ENCODE measurements around the gene MYRF. TPM values are rescaled to one million over a fixed set of nuclear protein-coding genes. Genes with fewer than 3 reads are reported as not detected.

MYRF gene
- total RNA-seq, 2 donors from 2014 or later = 7.0 to 13.1 TPM

DNA sequence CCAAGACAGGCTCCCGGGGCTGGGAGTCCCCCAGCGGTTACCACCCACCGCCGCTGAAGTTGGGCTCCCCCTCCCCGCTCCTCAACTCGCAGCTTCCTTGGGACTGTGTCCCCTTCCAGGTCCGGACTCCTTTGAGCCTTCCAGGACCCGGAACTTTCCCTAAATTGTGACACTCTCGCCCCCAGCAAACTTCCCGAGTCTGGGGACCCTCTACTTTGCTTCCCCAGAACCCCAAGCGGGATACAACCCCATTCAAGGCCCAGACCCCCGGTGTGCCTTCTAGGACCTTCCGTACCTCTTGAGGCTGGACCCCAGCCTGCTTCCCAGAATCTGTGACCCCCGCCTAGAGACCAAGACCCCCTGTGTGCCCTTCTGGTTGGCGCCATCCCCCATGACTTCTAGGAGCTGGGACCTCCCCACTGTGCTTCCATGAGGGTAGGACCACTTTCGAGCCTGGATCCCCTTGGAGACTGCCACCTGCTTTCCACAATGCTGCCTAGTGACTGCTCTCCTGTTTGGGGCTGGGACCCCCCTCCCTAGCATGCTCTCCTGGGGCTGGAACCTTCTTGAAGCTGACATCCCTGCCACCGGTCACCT lies 587 bp downstream of the MYRF start:
- no peaks in the 10 kb centered on the region for H3K36me3 ChIP-seq

DNA sequence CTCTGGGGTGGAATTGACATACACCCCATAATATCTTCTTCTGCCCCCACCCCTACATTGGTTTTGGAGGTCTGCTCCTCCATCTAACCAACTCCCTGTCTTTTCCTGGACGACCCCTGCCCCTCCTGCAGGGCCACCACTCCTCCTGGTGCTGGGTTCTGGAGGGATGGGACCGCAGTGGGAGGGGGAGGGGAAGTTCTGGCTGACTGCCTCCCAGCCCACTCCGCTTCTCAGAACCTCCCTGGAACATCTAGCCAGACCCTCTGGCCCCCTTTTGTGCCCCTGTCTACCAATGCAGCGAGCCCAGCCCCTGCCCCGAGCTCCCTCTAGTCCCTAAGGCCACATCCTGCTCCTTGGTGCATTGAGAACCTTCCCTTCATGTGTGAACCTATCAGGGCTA lies 1.2 kb downstream of the MYRF start:
- TF ChIP-seq, protein P1, sequence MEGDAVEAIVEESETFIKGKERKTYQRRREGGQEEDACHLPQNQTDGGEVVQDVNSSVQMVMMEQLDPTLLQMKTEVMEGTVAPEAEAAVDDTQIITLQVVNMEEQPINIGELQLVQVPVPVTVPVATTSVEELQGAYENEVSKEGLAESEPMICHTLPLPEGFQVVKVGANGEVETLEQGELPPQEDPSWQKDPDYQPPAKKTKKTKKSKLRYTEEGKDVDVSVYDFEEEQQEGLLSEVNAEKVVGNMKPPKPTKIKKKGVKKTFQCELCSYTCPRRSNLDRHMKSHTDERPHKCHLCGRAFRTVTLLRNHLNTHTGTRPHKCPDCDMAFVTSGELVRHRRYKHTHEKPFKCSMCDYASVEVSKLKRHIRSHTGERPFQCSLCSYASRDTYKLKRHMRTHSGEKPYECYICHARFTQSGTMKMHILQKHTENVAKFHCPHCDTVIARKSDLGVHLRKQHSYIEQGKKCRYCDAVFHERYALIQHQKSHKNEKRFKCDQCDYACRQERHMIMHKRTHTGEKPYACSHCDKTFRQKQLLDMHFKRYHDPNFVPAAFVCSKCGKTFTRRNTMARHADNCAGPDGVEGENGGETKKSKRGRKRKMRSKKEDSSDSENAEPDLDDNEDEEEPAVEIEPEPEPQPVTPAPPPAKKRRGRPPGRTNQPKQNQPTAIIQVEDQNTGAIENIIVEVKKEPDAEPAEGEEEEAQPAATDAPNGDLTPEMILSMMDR (IDR thresholded peaks at IDR 0.05) = no peak
- no peaks in the 10 kb centered on the region for H3K9me3 ChIP-seq
- H3K36me3 ChIP-seq = no peaks in the 10 kb centered on the region
- peak overlapping the region in 1 of 2 donors; percentile 58 for H3K4me3 ChIP-seq
- no peaks in the 10 kb centered on the region for H3K27me3 ChIP-seq
- no peak for DNase-seq (ENCODE audit: low spot score)
- no peak overlapping the region for H3K27ac ChIP-seq
- peaks cover 0 to 9% of the 10 kb centered on the region in 2 donors for H3K4me1 ChIP-seq

More for the DNA sequence above, 587 bp downstream of the MYRF start:
- H3K4me1 ChIP-seq = peaks cover 0 to 12% of the 10 kb centered on the region in 2 donors
- no peak overlapping the region for H3K27ac ChIP-seq
- no peaks in the 10 kb centered on the region for H3K9me3 ChIP-seq
- TF ChIP-seq, protein P1 (IDR thresholded peaks at IDR 0.05) = no peak
- peak overlapping the region; percentile 27 to 58 for H3K4me3 ChIP-seq
- DNase-seq (ENCODE audit: low spot score) = no peak
- H3K27me3 ChIP-seq = no peaks in the 10 kb centered on the region

DNA sequence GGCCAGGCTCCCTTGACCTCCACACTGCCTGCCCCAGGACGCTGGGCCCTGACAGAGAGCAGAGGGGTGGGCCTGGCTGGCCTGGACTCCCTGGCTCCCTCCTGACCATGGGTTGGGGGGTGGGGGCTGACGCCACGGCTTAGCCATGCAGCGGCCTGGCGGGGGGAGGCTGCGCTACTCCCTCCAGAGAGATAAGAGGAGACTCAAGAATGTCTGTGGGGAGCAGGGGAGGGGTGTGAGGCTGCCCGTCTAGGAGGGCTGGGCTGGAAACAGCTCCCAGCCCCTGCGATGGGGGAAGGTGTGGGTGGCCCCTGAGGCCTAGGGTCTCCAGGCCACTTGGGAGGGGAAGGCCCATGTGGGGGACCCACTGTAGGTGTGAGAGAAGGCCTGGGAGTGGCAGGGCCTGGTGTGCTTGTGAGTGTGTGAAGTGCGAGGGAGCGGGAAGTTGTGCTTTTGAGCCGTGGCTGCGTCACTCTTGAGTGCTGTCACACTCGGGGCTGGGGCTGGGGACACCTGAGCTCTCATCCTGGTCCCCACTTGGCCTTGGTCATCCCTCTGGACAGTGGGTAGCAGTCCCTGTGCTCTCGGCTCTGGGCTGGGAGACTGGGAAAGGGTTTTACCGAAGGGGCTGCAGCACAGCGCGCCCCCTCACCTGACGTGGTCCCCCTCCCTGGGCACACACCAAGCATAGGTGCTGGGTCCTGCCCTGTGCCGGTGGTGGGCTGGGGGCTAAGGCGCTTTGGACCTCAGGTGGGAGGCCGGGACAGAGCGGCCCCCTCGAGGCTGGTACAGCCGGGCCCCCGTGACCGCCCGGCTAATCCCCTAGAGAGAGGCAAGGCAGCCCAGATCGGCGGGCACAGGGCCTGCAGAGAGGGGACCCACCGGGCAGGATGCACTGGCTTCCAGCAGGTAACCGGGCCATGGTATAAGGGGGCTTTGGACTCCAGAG lies 2.4 kb downstream of the MYRF start:
- TF ChIP-seq, protein P1 (IDR thresholded peaks at IDR 0.05) = no peak
- H3K27me3 ChIP-seq = no peaks in the 10 kb centered on the region
- no peak for DNase-seq (ENCODE audit: low spot score)
- no peak overlapping the region for H3K4me3 ChIP-seq
- H3K9me3 ChIP-seq = no peaks in the 10 kb centered on the region
- no peaks in the 10 kb centered on the region for H3K36me3 ChIP-seq
- peaks cover 0 to 9% of the 10 kb centered on the region in 2 donors for H3K4me1 ChIP-seq
- H3K27ac ChIP-seq = no peak overlapping the region

DNA sequence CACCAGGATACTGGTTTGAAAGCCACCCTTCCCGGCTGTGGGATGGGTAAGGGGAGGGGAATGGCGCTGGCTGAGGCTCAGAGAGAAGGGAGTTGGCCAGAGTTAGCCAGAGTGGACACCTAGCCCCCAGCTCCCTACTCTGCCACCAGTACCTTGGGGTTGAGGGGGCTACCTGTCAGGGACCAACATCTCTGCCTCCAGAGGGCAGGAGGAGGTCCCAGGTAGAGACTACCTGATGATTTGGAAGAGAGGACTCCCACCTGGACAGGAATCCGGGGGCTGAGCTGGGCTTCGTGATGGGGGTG lies 3.7 kb downstream of the MYRF start:
- DNase-seq (ENCODE audit: low spot score) = no peak
- Histone ChIP-seq H3K27ac (no peak overlapping the region), H3K4me1 (peaks cover 0 to 9% of the 10 kb centered on the region in 2 donors), H3K9me3 (no peaks in the 10 kb centered on the region), H3K4me3 (no peak overlapping the region), H3K36me3 (no peaks in the 10 kb centered on the region), H3K27me3 (no peaks in the 10 kb centered on the region)
- TF ChIP-seq, protein P1 (IDR thresholded peaks at IDR 0.05) = no peak

DNA sequence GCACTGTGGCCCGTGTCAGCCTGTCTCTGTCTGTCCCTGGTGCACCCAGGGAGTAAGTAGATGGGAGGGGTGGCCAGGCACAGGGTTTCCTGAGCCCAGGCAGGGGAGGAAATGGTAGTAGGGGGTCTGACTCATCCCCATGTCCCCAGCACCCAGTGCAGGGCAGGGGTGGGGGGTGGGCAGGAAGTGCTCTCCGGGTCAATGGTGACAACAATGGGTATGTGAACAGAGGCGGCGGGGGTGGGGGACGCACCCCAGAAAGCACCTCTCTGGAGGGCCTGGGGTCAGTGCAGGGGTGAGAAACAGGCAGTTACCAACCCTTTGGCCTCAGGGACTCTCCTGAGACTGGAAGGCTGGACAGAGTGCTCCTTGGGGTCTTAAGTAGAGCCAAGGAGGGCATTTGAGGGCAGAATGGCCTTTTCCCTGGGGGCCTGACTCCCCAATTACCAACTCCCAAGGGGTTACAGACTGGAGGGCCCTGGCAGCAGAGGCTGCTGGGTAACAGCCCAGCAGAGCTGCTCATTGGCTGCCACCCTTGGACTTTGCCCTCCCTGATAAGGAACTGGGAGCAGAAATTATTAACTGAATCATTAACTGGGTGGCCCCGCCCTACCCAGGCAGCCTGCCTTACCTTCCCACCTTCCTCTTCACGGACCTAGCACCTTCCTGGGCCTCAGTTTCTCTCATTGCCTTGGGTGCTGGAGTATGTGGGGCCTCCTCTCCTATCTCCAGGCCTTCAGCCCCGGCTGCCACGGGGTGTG lies 4.2 kb downstream of the MYRF start:
- Histone ChIP-seq H3K36me3 (no peaks in the 10 kb centered on the region), H3K4me3 (no peak overlapping the region), H3K27ac (no peak overlapping the region), H3K9me3 (no peaks in the 10 kb centered on the region), H3K27me3 (no peaks in the 10 kb centered on the region), H3K4me1 (peaks cover 0 to 9% of the 10 kb centered on the region in 2 donors)
- TF ChIP-seq, protein P1 (IDR thresholded peaks at IDR 0.05) = no peak
- DNase-seq (ENCODE audit: low spot score) = no peak
